Trophoblast cell (in vitro differentiated cells and primary cell): ENCODE data around the gene MS4A6A.
"Not testable (repeated sequence)": the region's sequence is repeated elsewhere in the genome, so short reads cannot be mapped to it uniquely, and the experiment has no call there.

Experiments used
- DNase-seq, 2 donors: peaks; one replicate each; pipeline ENCODE4 v3.0.0-alpha.2; 2016
- H2AFZ ChIP-seq: 2 replicates; pipeline ENCODE4 v1.6.1; 2013; ENCODE audit warnings: low read length, moderate library complexity, mild to moderate bottlenecking; ENCODE audit not compliant: insufficient read depth, poor library complexity
- H2AK5ac ChIP-seq: 2 replicates; pipeline ENCODE4 v1.6.1; 2013; ENCODE audit warnings: mild to moderate bottlenecking, low read length
- H2BK120ac ChIP-seq: 2 replicates; pipeline ENCODE4 v1.6.1; 2013; ENCODE audit warnings: low read length, mild to moderate bottlenecking, moderate library complexity; ENCODE audit not compliant: insufficient read depth, poor library complexity
- H2BK12ac ChIP-seq: 2 replicates; pipeline ENCODE4 v1.6.1; 2013; ENCODE audit warnings: mild to moderate bottlenecking, low read length, moderate library complexity
- H2BK5ac ChIP-seq: 2 replicates; pipeline ENCODE4 v1.6.1; 2013; ENCODE audit warnings: low read length, low read depth, moderate library complexity, mild to moderate bottlenecking; ENCODE audit not compliant: poor library complexity
- H3K14ac ChIP-seq: 2 replicates; pipeline ENCODE4 v1.6.1; 2013; ENCODE audit warnings: mild to moderate bottlenecking, low read length
- H3K18ac ChIP-seq: 2 replicates; pipeline ENCODE4 v1.6.1; 2013; ENCODE audit warnings: mild to moderate bottlenecking, low read length
- H3K23ac ChIP-seq: 2 replicates; pipeline ENCODE4 v1.6.1; 2013; ENCODE audit warnings: low read length
- H3K27ac ChIP-seq: 2 replicates; pipeline ENCODE4 v1.5.1; 2013; ENCODE audit warnings: low read depth, mild to moderate bottlenecking, inconsistent platforms, low read length, moderate library complexity
- H3K27me3 ChIP-seq: 2 replicates; pipeline ENCODE4 v1.6.1; 2013; ENCODE audit warnings: inconsistent platforms, mild to moderate bottlenecking, low read length, moderate library complexity; ENCODE audit not compliant: insufficient read depth
- H3K36me3 ChIP-seq, 2 experiments: 1 replicate in 1 of 2; 2 replicates in 1 of 2; pipeline ENCODE4 v1.6.1; 2013; ENCODE audit warnings: low read length in 2 of 2, mild to moderate bottlenecking in 2 of 2, moderate library complexity in 1 of 2; ENCODE audit not compliant: insufficient read depth in 2 of 2, control insufficient read depth in 1 of 2
- H3K4ac ChIP-seq: 2 replicates; pipeline ENCODE4 v1.6.1; 2013; ENCODE audit warnings: low read depth, mild to moderate bottlenecking, low read length, moderate library complexity
- H3K4me1 ChIP-seq, 2 experiments: 1 replicate in 1 of 2; 2 replicates in 1 of 2; pipeline ENCODE4 v1.6.1; 2013; ENCODE audit warnings: low read length in 2 of 2, mild to moderate bottlenecking in 2 of 2, moderate library complexity in 1 of 2; ENCODE audit not compliant: insufficient read depth in 2 of 2, control insufficient read depth in 1 of 2
- H3K4me2 ChIP-seq: 2 replicates; pipeline ENCODE4 v1.6.1; 2013; ENCODE audit warnings: inconsistent platforms, mild to moderate bottlenecking, low read length, moderate library complexity
- H3K4me3 ChIP-seq: 2 replicates; pipeline ENCODE4 v1.5.1; 2013; ENCODE audit warnings: mild to moderate bottlenecking, low read depth, low read length, inconsistent platforms
- H3K79me1 ChIP-seq: one replicate; pipeline ENCODE4 v1.6.1; 2013; ENCODE audit warnings: low read length
- H3K79me2 ChIP-seq: 2 replicates; pipeline ENCODE4 v1.6.1; 2013; ENCODE audit warnings: low read length, mild to moderate bottlenecking; ENCODE audit not compliant: control insufficient read depth, insufficient read depth, poor library complexity
- H3K9ac ChIP-seq: 2 replicates; pipeline ENCODE4 v1.6.1; 2013; ENCODE audit warnings: mild to moderate bottlenecking, low read length
- H3K9me3 ChIP-seq: 2 replicates; pipeline ENCODE4 v1.6.1; 2013; ENCODE audit warnings: low read depth, mild to moderate bottlenecking, control low read depth, inconsistent platforms, low read length; ENCODE audit not compliant: insufficient read depth
- H4K12ac ChIP-seq: 2 replicates; pipeline ENCODE4 v1.6.1; 2013; ENCODE audit warnings: low read depth, mild to moderate bottlenecking, low read length, moderate library complexity
- H4K8ac ChIP-seq: 2 replicates; pipeline ENCODE4 v1.6.1; 2013; ENCODE audit warnings: low read depth, mild to moderate bottlenecking, low read length, moderate library complexity
- H4K91ac ChIP-seq: one replicate; pipeline ENCODE4 v1.6.1; 2013; ENCODE audit warnings: low read depth, mild to moderate bottlenecking, low read length, moderate library complexity
- WGBS: extraction: QIAGEN DNeasy Blood & Tissue Kit; methylation state at CpG from one replicate; pipeline ENCODE4 v1.1.7; 2013; ENCODE audit warnings: missing lambda C conversion rate; ENCODE audit not compliant: insufficient read length, insufficient coverage; ENCODE audit errors: extremely low coverage; 5-methylcytosine and 5-hydroxymethylcytosine counted together

The MS4A6A gene

GRCh38 chr11:60128866-60129265 lies 54.0 kb downstream of the MS4A6A start:
- WGBS = no CpG with 5 or more reads among the region's 4 CpGs
- not testable (repeated sequence) for H3K4me2 ChIP-seq, H3K14ac ChIP-seq

GRCh38 chr11:60128376-60128775 lies 54.5 kb downstream of the MS4A6A start:
- Histone ChIP-seq H2BK12ac (no peak overlapping the region), H4K12ac (no peak overlapping the region), H3K4me2 (no peak overlapping the region), H3K4me3 (no peak overlapping the region), H3K36me3 (no peaks in the 10 kb centered on the region), H2BK120ac (no peak overlapping the region), H4K8ac (no peak overlapping the region), H4K91ac (no peak overlapping the region), H3K18ac (no peak overlapping the region), H3K23ac (no peak overlapping the region), H2BK5ac (no peak overlapping the region), H2AFZ (no peak overlapping the region), H3K4me1 (peaks cover 0 to 5% of the 10 kb centered on the region in 2 experiments), H3K9ac (no peak overlapping the region), H3K27ac (no peak overlapping the region), H3K79me2 (no peaks in the 10 kb centered on the region), H3K9me3 (no peaks in the 10 kb centered on the region), H3K27me3 (no peaks in the 10 kb centered on the region), H2AK5ac (no peak overlapping the region), H3K14ac (no peak overlapping the region), H3K79me1 (peaks cover 2% of the 10 kb centered on the region), H3K4ac (no peak overlapping the region)
- WGBS = no CpG with 5 or more reads among the region's 2 CpGs
- DNase-seq = no peak

More at GRCh38 chr11:60128866-60129265, 54.0 kb downstream of the MS4A6A start:
- not testable (repeated sequence) for H2AK5ac ChIP-seq, H2BK120ac ChIP-seq, H3K4me1 ChIP-seq, H3K36me3 ChIP-seq, H3K4me3 ChIP-seq, H3K27ac ChIP-seq, H4K8ac ChIP-seq, H3K79me2 ChIP-seq, H4K12ac ChIP-seq, H3K23ac ChIP-seq, H2BK12ac ChIP-seq, H4K91ac ChIP-seq, H3K4ac ChIP-seq, H3K9ac ChIP-seq, H2BK5ac ChIP-seq, DNase-seq, H3K9me3 ChIP-seq, H2AFZ ChIP-seq, H3K18ac ChIP-seq, H3K79me1 ChIP-seq, H3K27me3 ChIP-seq

- H3K9me3 ChIP-seq = no peaks in the 10 kb centered on the region
- H2BK12ac ChIP-seq = no peak overlapping the region
- no peak overlapping the region for H3K4ac ChIP-seq
- no CpG with 5 or more reads among the region's 3 CpGs for WGBS
- no peak overlapping the region for H2BK5ac ChIP-seq
- H3K79me1 ChIP-seq = peaks cover 2% of the 10 kb centered on the region
- H4K8ac ChIP-seq = no peak overlapping the region
- peaks cover 0 to 5% of the 10 kb centered on the region in 2 experiments for H3K4me1 ChIP-seq
- peak; percentile 45 to 57 for DNase-seq
- no peak overlapping the region for H2BK120ac ChIP-seq
- no peak overlapping the region for H3K23ac ChIP-seq
- H3K18ac ChIP-seq = no peak overlapping the region
- H3K14ac ChIP-seq = no peak overlapping the region
- H3K9ac ChIP-seq = no peak overlapping the region
- no peaks in the 10 kb centered on the region for H3K27me3 ChIP-seq
- no peaks in the 10 kb centered on the region for H3K36me3 ChIP-seq
- no peaks in the 10 kb centered on the region for H3K79me2 ChIP-seq
- H3K27ac ChIP-seq = no peak overlapping the region
- H2AK5ac ChIP-seq = no peak overlapping the region
- no peak overlapping the region for H3K4me3 ChIP-seq
- H2AFZ ChIP-seq = no peak overlapping the region
- no peak overlapping the region for H4K12ac ChIP-seq
- H4K91ac ChIP-seq = no peak overlapping the region
- no peak overlapping the region for H3K4me2 ChIP-seq
Observed at GRCh38 chr11:60127311-60127811, 55.5 kb downstream of the MS4A6A start.

GRCh38 chr11:60125956-60126585 lies 56.8 kb downstream of the MS4A6A start:
- peak; percentile 3 to 31 for DNase-seq
- H2BK120ac ChIP-seq = no peak overlapping the region
- no peaks in the 10 kb centered on the region for H3K36me3 ChIP-seq
- H3K4ac ChIP-seq = no peak overlapping the region
- H3K27ac ChIP-seq = no peak overlapping the region
- no peak overlapping the region for H3K18ac ChIP-seq
- H3K14ac ChIP-seq = no peak overlapping the region
- H3K4me3 ChIP-seq = no peak overlapping the region
- no peak overlapping the region for H4K12ac ChIP-seq
- H2AFZ ChIP-seq = no peak overlapping the region
- H3K9ac ChIP-seq = no peak overlapping the region
- H3K79me1 ChIP-seq = peaks cover 2% of the 10 kb centered on the region
- H3K23ac ChIP-seq = no peak overlapping the region
- no peak overlapping the region for H3K4me2 ChIP-seq
- no peaks in the 10 kb centered on the region for H3K79me2 ChIP-seq
- H2BK5ac ChIP-seq = no peak overlapping the region
- no peak overlapping the region for H4K8ac ChIP-seq
- no peak overlapping the region for H2AK5ac ChIP-seq
- H3K4me1 ChIP-seq = peaks cover 0 to 5% of the 10 kb centered on the region in 2 experiments
- no peak overlapping the region for H2BK12ac ChIP-seq
- H3K27me3 ChIP-seq = no peaks in the 10 kb centered on the region
- H3K9me3 ChIP-seq = no peaks in the 10 kb centered on the region
- H4K91ac ChIP-seq = no peak overlapping the region
